BJ (cell line): ENCODE data around the gene DDX18. TPM values are rescaled to one million over a fixed set of nuclear protein-coding genes. Genes with fewer than 3 reads are reported as not detected.

Source experiments
- CTCF ChIA-PET: fragments of 350-600 bp; formaldehyde crosslinking; extraction: SDS; loops from one replicate; lab custom pipeline; 2021; ENCODE audit warnings: antibody characterized with exemption, inconsistent platforms; lab: Yijun Ruan, JAX
- POLR2A ChIA-PET: fragments of 300-600 bp; sonication (Branson Sonifier 250); formaldehyde crosslinking; extraction: SDS; loops from one replicate; lab custom pipeline; 2021; ENCODE audit warnings: antibody characterized with exemption; lab: Charles Lee
- DNase-seq: peaks from one replicate; pipeline ENCODE4 v3.0.0-alpha.2; 2011; ENCODE audit warnings: low read depth
- H3K27me3 ChIP-seq: 2 replicates; pipeline ENCODE4 v1.6.0; 2011; ENCODE audit warnings: low read length; ENCODE audit not compliant: control insufficient read depth, insufficient read depth
- H3K36me3 ChIP-seq: 2 replicates; pipeline ENCODE4 v1.5.1; 2011; ENCODE audit warnings: low read length; ENCODE audit not compliant: control insufficient read depth, insufficient read depth
- H3K4me3 ChIP-seq: 2 replicates; pipeline ENCODE4 v1.5.1; 2011; ENCODE audit warnings: low read depth, mild to moderate bottlenecking, control low read depth, low read length
- polyA minus RNA-seq: library from RNA; depleted of rRNA, polyadenylated mRNA; stranded (reverse); fragments of >200 nt; gene quantifications from 2 replicates; pipeline ENCODE4 v1.2.3, GENCODE V29; 2011; rRNA and poly(A)+ RNA removed
- polyA plus RNA-seq: library from polyadenylated mRNA; depleted of rRNA; stranded (reverse); fragments of >200 nt; gene quantifications from 2 replicates; pipeline ENCODE4 v1.2.3, GENCODE V29; 2011; rRNA removed
- TF ChIP-seq, protein P1 (sequence below): IDR thresholded peaks from 2 replicates; pipeline ENCODE4 v1.5.1; 2011; ENCODE audit warnings: low read depth, mild to moderate bottlenecking, control low read depth, inconsistent platforms, low read length, moderate library complexity; ENCODE audit not compliant: insufficient read depth

Gene DDX18
- polyA plus RNA-seq, result 30.9 and 42.8 TPM in 2 replicates
- polyA minus RNA-seq, result 19.5 and 20.9 TPM in 2 replicates

DNA sequence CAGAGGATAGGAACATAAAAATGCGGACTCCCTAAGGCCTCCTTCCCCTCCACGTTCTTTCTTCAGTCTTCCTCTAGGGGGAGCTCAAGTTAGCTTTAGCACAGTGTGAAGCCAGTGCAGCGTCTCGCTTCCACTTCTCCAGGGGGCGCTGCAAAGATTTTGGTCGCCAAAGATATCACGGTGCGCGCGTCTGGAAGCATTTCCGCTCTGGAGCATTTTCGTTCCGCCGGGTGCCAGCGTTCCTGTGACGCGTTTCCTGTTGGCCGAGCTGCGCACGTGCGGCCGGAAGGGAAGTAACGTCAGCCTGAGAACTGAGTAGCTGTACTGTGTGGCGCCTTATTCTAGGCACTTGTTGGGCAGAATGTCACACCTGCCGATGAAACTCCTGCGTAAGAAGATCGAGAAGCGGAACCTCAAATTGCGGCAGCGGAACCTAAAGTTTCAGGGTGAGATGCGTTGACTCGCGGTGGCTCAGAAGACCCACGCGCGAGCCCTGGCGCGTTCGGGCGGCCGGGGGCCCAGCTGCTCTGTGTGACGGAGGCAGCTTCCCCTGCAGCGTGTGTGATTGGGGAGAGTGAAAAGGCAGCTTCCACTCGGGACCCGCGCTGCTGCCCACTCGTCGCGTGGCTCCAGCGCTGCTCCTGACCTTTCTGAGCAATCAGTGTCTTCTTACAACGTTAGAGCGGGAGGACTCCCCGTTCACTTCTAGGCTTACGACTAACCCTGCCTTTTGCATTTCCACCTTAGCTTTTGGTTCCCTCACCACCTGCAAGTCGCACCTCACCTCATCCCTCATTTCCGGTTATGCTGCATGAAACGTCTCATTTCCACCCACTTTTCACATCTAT, at the start of gene DDX18:
Gene DDX18 (plus strand): TSS at position 275 of the 848 bp plus-strand sequence. CDS start 87 bp downstream, at position 362.
- Histone ChIP-seq H3K27me3 (no peaks in the 10 kb centered on the region), H3K36me3 (peaks cover 6% of the 10 kb centered on the region), H3K4me3 (peak within 1 kb of the TSS; percentile 90)
- DNase-seq, result peak; percentile 81
- ChIA-PET POLR2A (no interaction called here), CTCF (interaction anchor here (0.6 to 5.8 kb wide), 47 partner anchors 9 to 707 kb away, joined by 3 to 139 read pairs (median 5); partner anchors contain the start of gene CCDC93)
- TF ChIP-seq, protein P1, sequence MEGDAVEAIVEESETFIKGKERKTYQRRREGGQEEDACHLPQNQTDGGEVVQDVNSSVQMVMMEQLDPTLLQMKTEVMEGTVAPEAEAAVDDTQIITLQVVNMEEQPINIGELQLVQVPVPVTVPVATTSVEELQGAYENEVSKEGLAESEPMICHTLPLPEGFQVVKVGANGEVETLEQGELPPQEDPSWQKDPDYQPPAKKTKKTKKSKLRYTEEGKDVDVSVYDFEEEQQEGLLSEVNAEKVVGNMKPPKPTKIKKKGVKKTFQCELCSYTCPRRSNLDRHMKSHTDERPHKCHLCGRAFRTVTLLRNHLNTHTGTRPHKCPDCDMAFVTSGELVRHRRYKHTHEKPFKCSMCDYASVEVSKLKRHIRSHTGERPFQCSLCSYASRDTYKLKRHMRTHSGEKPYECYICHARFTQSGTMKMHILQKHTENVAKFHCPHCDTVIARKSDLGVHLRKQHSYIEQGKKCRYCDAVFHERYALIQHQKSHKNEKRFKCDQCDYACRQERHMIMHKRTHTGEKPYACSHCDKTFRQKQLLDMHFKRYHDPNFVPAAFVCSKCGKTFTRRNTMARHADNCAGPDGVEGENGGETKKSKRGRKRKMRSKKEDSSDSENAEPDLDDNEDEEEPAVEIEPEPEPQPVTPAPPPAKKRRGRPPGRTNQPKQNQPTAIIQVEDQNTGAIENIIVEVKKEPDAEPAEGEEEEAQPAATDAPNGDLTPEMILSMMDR, result peak; percentile 100

DNA sequence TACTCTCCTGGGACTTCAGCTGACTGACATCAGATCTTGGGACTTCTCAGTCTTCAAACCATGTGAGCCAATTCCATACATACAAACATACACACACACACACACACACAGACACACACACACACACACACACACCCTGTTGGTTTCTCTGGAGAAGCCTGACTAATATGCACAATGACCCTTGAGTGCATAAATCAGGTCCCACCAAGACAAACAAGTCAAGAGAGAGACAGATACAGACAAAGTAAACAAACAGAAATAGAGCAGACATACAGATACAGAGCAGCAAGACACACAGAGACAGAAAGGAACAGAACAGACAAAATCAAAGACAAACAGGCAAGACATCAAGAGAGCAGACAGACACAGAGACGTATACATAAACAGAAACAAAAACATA, 43.8 kb upstream of the DDX18 start:
- CTCF ChIA-PET, result no interaction called here
- H3K4me3 ChIP-seq, result no peak overlapping the region
- TF ChIP-seq, protein P1, result no peak

DNA sequence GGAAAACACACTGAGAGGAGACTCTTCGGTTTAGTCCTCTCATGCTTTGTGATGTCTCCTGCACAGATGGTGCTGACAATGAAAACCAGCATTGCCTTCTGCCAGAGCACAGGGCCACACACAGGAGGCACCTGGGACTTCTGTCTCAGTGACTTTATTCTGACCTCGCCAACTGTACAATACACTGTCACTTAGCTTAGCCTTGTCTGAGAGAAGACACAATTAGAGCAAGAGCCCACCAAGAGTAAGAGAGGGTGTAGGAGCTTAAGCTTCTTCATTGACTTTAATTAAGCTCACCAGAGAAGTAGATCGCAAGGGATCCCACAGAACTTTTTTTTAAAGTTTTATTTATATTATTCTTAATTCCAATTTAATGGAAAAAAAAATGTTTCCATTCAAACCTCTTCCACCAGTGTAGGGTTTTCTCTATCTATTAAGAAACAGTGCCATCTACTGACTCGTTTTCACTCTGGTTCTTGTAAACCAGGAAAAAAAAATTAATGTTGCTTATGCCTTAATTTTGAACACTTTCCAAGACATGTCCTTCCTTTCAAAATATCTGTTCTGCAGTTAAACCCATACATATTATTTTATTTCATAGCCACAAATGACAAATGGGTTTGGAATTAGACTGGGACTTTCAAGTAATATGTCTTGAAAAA, 42.4 kb upstream of the DDX18 start:
- H3K27me3 ChIP-seq, result no peaks in the 10 kb centered on the region
- ChIA-PET CTCF (interaction anchor here (0.6 to 1.5 kb wide), 3 partner anchors 11 to 14 kb away, joined by 3 to 6 read pairs (median 4); no protein-coding TSS in a partner anchor), POLR2A (no interaction called here)
- TF ChIP-seq, protein P1, result peak; percentile 47
- DNase-seq, result no peak
- H3K4me3 ChIP-seq, result no peak overlapping the region
- H3K36me3 ChIP-seq, result no peaks in the 10 kb centered on the region

More for the DNA sequence above, 43.8 kb upstream of the DDX18 start:
- POLR2A ChIA-PET, result no interaction called here
- no peak for DNase-seq
- no peaks in the 10 kb centered on the region for H3K36me3 ChIP-seq
- H3K27me3 ChIP-seq, result no peaks in the 10 kb centered on the region

DNA sequence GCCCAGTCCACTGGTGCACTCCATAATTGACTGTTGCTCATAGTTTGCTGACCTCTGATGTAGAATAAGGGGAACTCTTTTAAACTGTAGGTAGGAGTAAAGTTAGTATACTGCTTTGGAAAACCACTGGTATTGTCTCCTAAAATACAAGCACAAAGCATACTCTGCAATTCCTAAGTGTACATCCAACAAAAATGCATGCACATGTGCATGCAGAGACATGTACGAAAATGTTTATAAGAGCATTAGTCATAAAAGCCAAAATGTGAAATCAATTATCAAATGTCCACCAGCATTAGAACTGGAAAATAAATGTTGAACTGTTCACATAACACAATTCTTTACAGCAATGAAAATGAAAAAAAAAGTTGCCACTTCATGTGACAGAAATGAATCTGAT, 39.8 kb upstream of the DDX18 start:
- Histone ChIP-seq H3K27me3 (no peaks in the 10 kb centered on the region), H3K36me3 (no peaks in the 10 kb centered on the region), H3K4me3 (no peak overlapping the region)
- no peak for DNase-seq
- TF ChIP-seq, protein P1, result no peak
- CTCF ChIA-PET, result interaction anchor here (0.6 to 0.7 kb wide), 2 partner anchors 29 to 346 kb away, joined by 3 to 6 read pairs; no protein-coding TSS in a partner anchor
- POLR2A ChIA-PET, result no interaction called here
